ENCODE data around the gene CEBPZOS.

Gene CEBPZOS

GRCh38 chr2:37244017-37244416 is 47.7 kb downstream of the CEBPZOS start:
- DNase-seq: no peak

DNA sequence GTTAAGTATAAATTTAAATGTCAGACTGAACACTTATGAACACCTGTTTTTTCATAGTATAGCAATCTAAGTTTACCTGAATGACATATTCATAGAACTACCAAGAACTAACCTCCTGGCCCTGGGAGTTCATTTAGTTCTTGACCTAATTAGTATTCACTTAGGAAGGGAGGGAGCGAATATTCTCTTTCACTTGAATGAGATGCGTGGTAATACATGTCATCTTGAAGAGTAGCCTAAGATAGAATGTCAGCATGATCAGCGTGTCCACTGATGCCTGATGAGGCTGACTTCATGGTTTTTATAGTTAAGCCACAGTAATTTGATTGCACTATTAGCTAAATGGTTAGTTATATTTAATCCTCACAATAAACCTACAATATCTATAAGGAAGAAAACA is 48.5 kb downstream of the CEBPZOS start:
- no peak for DNase-seq

GRCh38 chr2:37246205-37246604 is 49.9 kb downstream of the CEBPZOS start:
- no peak for DNase-seq

- DNase-seq: no peak
Measured at GRCh38 chr2:37250869-37251740, 54.8 kb downstream of the CEBPZOS start.

Measured in NCI-H345 (cell line).